ENCODE results near the gene SUSD2. TPM values are rescaled to one million over a fixed set of nuclear protein-coding genes. Genes with fewer than 3 reads are reported as not detected.

SUSD2 gene
- total and polyA plus RNA-seq, 2 of the 4 experiments (the other 2 are of a cell fraction) = 0.18 to 1.6 TPM

DNA sequence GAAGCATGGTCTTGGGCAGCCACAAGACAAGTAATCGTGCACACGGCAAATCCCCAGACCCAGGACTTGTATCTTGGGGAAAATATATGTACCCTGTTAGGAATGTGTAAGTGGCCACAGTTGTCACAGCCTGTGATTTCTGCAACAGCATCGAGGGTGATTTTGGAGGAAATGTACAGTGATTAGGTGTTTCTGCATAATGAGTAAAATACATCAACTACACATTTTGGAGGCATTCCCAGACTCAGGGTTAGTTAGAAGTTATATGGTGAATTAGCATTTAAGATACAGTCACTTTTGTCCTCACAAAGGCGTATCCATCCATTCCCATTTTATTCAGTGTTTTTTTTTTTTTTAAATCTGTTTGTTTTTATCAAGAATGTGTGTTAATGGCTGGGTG is 28.4 kb downstream of the SUSD2 start:
- ChIA-PET CTCF (interaction anchor here (0.6 to 1.3 kb wide), 2 partner anchors 9 to 11 kb away, joined by 3 read pairs; no protein-coding TSS in a partner anchor), POLR2A (ENCODE audit: unreplicated experiment) (interaction anchor here (0.6 kb wide), 1 partner anchor 476 kb away, joined by 3 read pairs; no protein-coding TSS in a partner anchor)
- H4K91ac ChIP-seq (ENCODE audit: insufficient read depth, low read depth, low read length) = peak overlapping the region; percentile 94
- H2AFZ ChIP-seq (replicated peaks; ENCODE audit: low read length, poor library complexity) = peak overlapping the region; percentile 63
- H3K56ac ChIP-seq (ENCODE audit: extremely low read depth, insufficient read depth, low read length) = peak overlapping the region; percentile 35; the same call in 1 of the 2 replicates
- no peak for ATAC-seq (ENCODE audit: low read depth)
- no peak for DNase-seq
- H2BK5ac ChIP-seq (ENCODE audit: low read depth, low read length, poor library complexity, severe bottlenecking) = peak overlapping the region; percentile 70
- WGBS, 2 experiments (ENCODE audit: extremely low coverage in 2 of 2, insufficient read length in 1 of 2) = no CpG with 5 or more reads among the region's 4 CpGs
- H2AK5ac ChIP-seq (ENCODE audit: low read depth, low read length) = peak overlapping the region; percentile 91
- H3K4me3 ChIP-seq (ENCODE audit: insufficient read depth, low read depth, low read length) = no peak overlapping the region
- H3K27ac ChIP-seq (ENCODE audit: insufficient read depth, low read length) = peak overlapping the region; percentile 28
- dilution Hi-C loops (cut with HindIII; ENCODE audit: low sequenced_read_pairs, unreplicated experiment) = no loop called here
- H2AK9ac ChIP-seq (replicated peaks; ENCODE audit: low read depth, low read length, poor library complexity) = peak overlapping the region; percentile 62
- no peak for TF ChIP-seq MAFK (IDR thresholded peaks at IDR 0.05; ENCODE audit: low read depth, low read length)
- TF ChIP-seq NFE2L2 (IDR thresholded peaks at IDR 0.05; ENCODE audit: low read depth, low read length) = no peak
- no peak for TF ChIP-seq RAD21 (IDR thresholded peaks at IDR 0.05; ENCODE audit: low read length)
- TF ChIP-seq RCOR1 (IDR thresholded peaks at IDR 0.05; ENCODE audit: insufficient replicate concordance, low read length) = no peak
- TF ChIP-seq, protein P1, sequence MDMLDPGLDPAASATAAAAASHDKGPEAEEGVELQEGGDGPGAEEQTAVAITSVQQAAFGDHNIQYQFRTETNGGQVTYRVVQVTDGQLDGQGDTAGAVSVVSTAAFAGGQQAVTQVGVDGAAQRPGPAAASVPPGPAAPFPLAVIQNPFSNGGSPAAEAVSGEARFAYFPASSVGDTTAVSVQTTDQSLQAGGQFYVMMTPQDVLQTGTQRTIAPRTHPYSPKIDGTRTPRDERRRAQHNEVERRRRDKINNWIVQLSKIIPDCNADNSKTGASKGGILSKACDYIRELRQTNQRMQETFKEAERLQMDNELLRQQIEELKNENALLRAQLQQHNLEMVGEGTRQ (IDR thresholded peaks at IDR 0.05; ENCODE audit: low read depth, low read length) = no peak
- TF ChIP-seq SMC3 (IDR thresholded peaks at IDR 0.05; ENCODE audit: low read depth, low read length) = no peak
- TF ChIP-seq, protein P2, sequence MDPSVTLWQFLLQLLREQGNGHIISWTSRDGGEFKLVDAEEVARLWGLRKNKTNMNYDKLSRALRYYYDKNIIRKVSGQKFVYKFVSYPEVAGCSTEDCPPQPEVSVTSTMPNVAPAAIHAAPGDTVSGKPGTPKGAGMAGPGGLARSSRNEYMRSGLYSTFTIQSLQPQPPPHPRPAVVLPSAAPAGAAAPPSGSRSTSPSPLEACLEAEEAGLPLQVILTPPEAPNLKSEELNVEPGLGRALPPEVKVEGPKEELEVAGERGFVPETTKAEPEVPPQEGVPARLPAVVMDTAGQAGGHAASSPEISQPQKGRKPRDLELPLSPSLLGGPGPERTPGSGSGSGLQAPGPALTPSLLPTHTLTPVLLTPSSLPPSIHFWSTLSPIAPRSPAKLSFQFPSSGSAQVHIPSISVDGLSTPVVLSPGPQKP (IDR thresholded peaks at IDR 0.05; ENCODE audit: borderline replicate concordance, low read depth, low read length) = no peak
- no peak for TF ChIP-seq FOS (IDR thresholded peaks at IDR 0.05; ENCODE audit: low read depth, low read length)
- TF ChIP-seq RFX5 (IDR thresholded peaks at IDR 0.05; ENCODE audit: low read depth, low read length) = no peak
- TF ChIP-seq POLR2A (IDR thresholded peaks at IDR 0.05; ENCODE audit: low read depth, low read length) = no peak
- no peak for TF ChIP-seq MAZ (IDR thresholded peaks at IDR 0.05; ENCODE audit: borderline replicate concordance, low read depth, low read length)
- no peak for TF ChIP-seq BHLHE40 (IDR thresholded peaks at IDR 0.05; ENCODE audit: low read depth, low read length)
- no peak for TF ChIP-seq MXI1 (IDR thresholded peaks at IDR 0.05; ENCODE audit: borderline replicate concordance, low read depth, low read length)
- TF ChIP-seq CEBPB (IDR thresholded peaks at IDR 0.05; ENCODE audit: low read depth, low read length) = no peak
- no peak for TF ChIP-seq CHD1 (IDR thresholded peaks at IDR 0.05; ENCODE audit: low read depth, low read length)
- TF ChIP-seq, protein P3, sequence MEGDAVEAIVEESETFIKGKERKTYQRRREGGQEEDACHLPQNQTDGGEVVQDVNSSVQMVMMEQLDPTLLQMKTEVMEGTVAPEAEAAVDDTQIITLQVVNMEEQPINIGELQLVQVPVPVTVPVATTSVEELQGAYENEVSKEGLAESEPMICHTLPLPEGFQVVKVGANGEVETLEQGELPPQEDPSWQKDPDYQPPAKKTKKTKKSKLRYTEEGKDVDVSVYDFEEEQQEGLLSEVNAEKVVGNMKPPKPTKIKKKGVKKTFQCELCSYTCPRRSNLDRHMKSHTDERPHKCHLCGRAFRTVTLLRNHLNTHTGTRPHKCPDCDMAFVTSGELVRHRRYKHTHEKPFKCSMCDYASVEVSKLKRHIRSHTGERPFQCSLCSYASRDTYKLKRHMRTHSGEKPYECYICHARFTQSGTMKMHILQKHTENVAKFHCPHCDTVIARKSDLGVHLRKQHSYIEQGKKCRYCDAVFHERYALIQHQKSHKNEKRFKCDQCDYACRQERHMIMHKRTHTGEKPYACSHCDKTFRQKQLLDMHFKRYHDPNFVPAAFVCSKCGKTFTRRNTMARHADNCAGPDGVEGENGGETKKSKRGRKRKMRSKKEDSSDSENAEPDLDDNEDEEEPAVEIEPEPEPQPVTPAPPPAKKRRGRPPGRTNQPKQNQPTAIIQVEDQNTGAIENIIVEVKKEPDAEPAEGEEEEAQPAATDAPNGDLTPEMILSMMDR (conservative IDR thresholded peaks at IDR 0.05; ENCODE audit: low read depth, low read length) = no peak
- H3K23ac ChIP-seq (ENCODE audit: low read depth, low read length) = peak overlapping the region; percentile 82
- H4K20me1 ChIP-seq (ENCODE audit: insufficient read depth, low read length) = no peaks in the 10 kb centered on the region; the same call in 1 of the 2 replicates
- peak overlapping the region; percentile 99 for H2BK20ac ChIP-seq (ENCODE audit: low read depth, low read length)
- H3K79me1 ChIP-seq (ENCODE audit: low read depth in 1 of 2, low read length in 2 of 2) = peaks cover 0 to 3% of the 10 kb centered on the region in 2 experiments; a peak in 1 of 4 replicates
- no peaks in the 10 kb centered on the region for H3K9me3 ChIP-seq (ENCODE audit: control insufficient read depth, insufficient read depth, low read length)
- H4K5ac ChIP-seq (ENCODE audit: low read depth, low read length) = peak overlapping the region; percentile 33
- no peak overlapping the region for H3K4me2 ChIP-seq (ENCODE audit: low read depth, low read length)
- peak overlapping the region; percentile 90 for H3K4ac ChIP-seq (ENCODE audit: low read depth, low read length)
- no peaks in the 10 kb centered on the region for H3K27me3 ChIP-seq (ENCODE audit: control insufficient read depth, insufficient read depth, low read length)
- H3K9me1 ChIP-seq (ENCODE audit: insufficient read depth, low read length) = peaks cover 3% of the 10 kb centered on the region
- H2BK120ac ChIP-seq (ENCODE audit: low read depth, low read length) = peak overlapping the region; percentile 98
- peak overlapping the region; percentile 76; the same call in 2 of the 3 replicates for H2BK15ac ChIP-seq (ENCODE audit: low read depth, low read length)
- peak overlapping the region; percentile 82 for H3K14ac ChIP-seq (replicated peaks; ENCODE audit: low read depth, low read length)
- peaks cover 24% of the 10 kb centered on the region for H3K4me1 ChIP-seq (ENCODE audit: control insufficient read depth, insufficient read depth, low read length)
- no TSS peak for BruUV-seq (replicated peaks)
- peak overlapping the region; percentile 48 to 87 for H4K8ac ChIP-seq (ENCODE audit: low read depth in 2 of 2, low read length in 2 of 2)
- no peaks in the 10 kb centered on the region for H3K36me3 ChIP-seq (ENCODE audit: control insufficient read depth, insufficient read depth, low read length)
- intact Hi-C loops (cut with micrococcal nuclease) = loop anchor here (5.0 kb wide), 1 partner anchor 38 kb away; the partner anchor contains the start of gene GGT5
- in situ Hi-C loops (cut with MboI; ENCODE audit: low sequenced_read_pairs) = no loop called here
- H3K18ac ChIP-seq (ENCODE audit: low read depth, low read length) = peak overlapping the region; percentile 64
- H3K9ac ChIP-seq (ENCODE audit: low read depth, low read length) = no peak overlapping the region

Measured in IMR-90 (cell line).